IMR-90 (cell line): Measurements from ENCODE around the gene RHOT2. TPM values are rescaled to one million over a fixed set of nuclear protein-coding genes. Genes with fewer than 3 reads are reported as not detected.

Source experiments
- ATAC-seq: fragments of 200-7000 bp; cut with Tn5 transposase; 2 replicates; pipeline ENCODE4 v1.9.1; 2020; ENCODE audit warnings: low read depth, mild to moderate bottlenecking, moderate library complexity
- BruUV-seq: library from RNA; stranded (reverse); fragments of 400-500 nt; replicated peaks from 2 replicates; lab custom pipeline; 2021; lab: Mats Ljungman, UMichigan
- CTCF ChIA-PET: fragments of 300-600 bp; formaldehyde crosslinking; extraction: SDS; loops from one replicate; lab custom pipeline; 2021; ENCODE audit warnings: antibody characterized with exemption; lab: Yijun Ruan, JAX
- POLR2A ChIA-PET: fragments of 300-600 bp; sonication (Branson Sonifier 250); formaldehyde crosslinking; loops from one replicate; lab custom pipeline; 2022; ENCODE audit warnings: antibody characterized with exemption; ENCODE audit not compliant: unreplicated experiment; lab: Charles Lee
- DNase-seq: peaks from one replicate; pipeline ENCODE4 v3.0.0; 2013
- H2AFZ ChIP-seq: replicated peaks from 2 replicates; pipeline ENCODE3; 2013; ENCODE audit warnings: low read length, mild to moderate bottlenecking; ENCODE audit not compliant: poor library complexity
- H2AK5ac ChIP-seq: 2 replicates; pipeline ENCODE4 v1.6.1; 2013; ENCODE audit warnings: low read depth, low read length, inconsistent platforms
- H2AK9ac ChIP-seq: replicated peaks from 2 replicates; pipeline ENCODE3; 2013; ENCODE audit warnings: mild to moderate bottlenecking, low read depth, low read length, moderate library complexity; ENCODE audit not compliant: poor library complexity
- H2BK120ac ChIP-seq: 2 replicates; pipeline ENCODE4 v1.6.1; 2013; ENCODE audit warnings: low read depth, low read length, inconsistent platforms
- H2BK15ac ChIP-seq: 3 replicates; pipeline ENCODE4 v1.6.1; 2013; ENCODE audit warnings: low read depth, low read length, inconsistent platforms
- H2BK20ac ChIP-seq: 2 replicates; pipeline ENCODE4 v1.6.1; 2013; ENCODE audit warnings: low read depth, mild to moderate bottlenecking, inconsistent platforms, low read length, moderate library complexity
- H2BK5ac ChIP-seq: 2 replicates; pipeline ENCODE4 v1.6.1; 2013; ENCODE audit warnings: mild to moderate bottlenecking, low read depth, low read length, inconsistent platforms; ENCODE audit not compliant: poor library complexity, severe bottlenecking
- H3K14ac ChIP-seq: replicated peaks from 2 replicates; pipeline ENCODE4 v1.6.1; 2013; ENCODE audit warnings: low read depth, low read length, inconsistent platforms
- H3K18ac ChIP-seq: 2 replicates; pipeline ENCODE4 v1.6.1; 2013; ENCODE audit warnings: low read depth, low read length, control low read depth
- H3K23ac ChIP-seq: 2 replicates; pipeline ENCODE4 v1.6.1; 2013; ENCODE audit warnings: low read depth, low read length, inconsistent platforms
- H3K27ac ChIP-seq: 2 replicates; pipeline ENCODE4 v1.5.1; 2013; ENCODE audit warnings: mild to moderate bottlenecking, control low read depth, low read length; ENCODE audit not compliant: insufficient read depth
- H3K27me3 ChIP-seq: 2 replicates; pipeline ENCODE4 v1.6.1; 2013; ENCODE audit warnings: low read length; ENCODE audit not compliant: control insufficient read depth, insufficient read depth
- H3K36me3 ChIP-seq: 2 replicates; pipeline ENCODE4 v1.6.1; 2013; ENCODE audit warnings: low read length, mixed read lengths; ENCODE audit not compliant: control insufficient read depth, insufficient read depth
- H3K4ac ChIP-seq: 2 replicates; pipeline ENCODE4 v1.6.1; 2013; ENCODE audit warnings: low read depth, low read length, inconsistent platforms
- H3K4me1 ChIP-seq: 2 replicates; pipeline ENCODE4 v1.6.1; 2013; ENCODE audit warnings: low read length, mixed read lengths; ENCODE audit not compliant: control insufficient read depth, insufficient read depth
- H3K4me2 ChIP-seq: 2 replicates; pipeline ENCODE4 v1.6.1; 2013; ENCODE audit warnings: low read depth, mild to moderate bottlenecking, control low read depth, low read length, moderate library complexity
- H3K4me3 ChIP-seq: 2 replicates; pipeline ENCODE4 v1.5.1; 2013; ENCODE audit warnings: low read depth, mild to moderate bottlenecking, control low read depth, low read length, moderate library complexity; ENCODE audit not compliant: insufficient read depth
- H3K56ac ChIP-seq: 2 replicates; pipeline ENCODE4 v1.6.1; 2013; ENCODE audit warnings: low read length, inconsistent platforms; ENCODE audit not compliant: insufficient read depth; ENCODE audit errors: extremely low read depth
- H3K79me1 ChIP-seq, 2 experiments: 2 replicates each; pipeline ENCODE4 v1.6.1; 2013; ENCODE audit warnings: low read length in 2 of 2, inconsistent platforms in 1 of 2, low read depth in 1 of 2
- H3K9ac ChIP-seq: 2 replicates; pipeline ENCODE4 v1.6.1; 2013; ENCODE audit warnings: low read depth, low read length, control low read depth
- H3K9me1 ChIP-seq: 2 replicates; pipeline ENCODE4 v1.6.1; 2013; ENCODE audit warnings: low read length, inconsistent platforms; ENCODE audit not compliant: insufficient read depth
- H3K9me3 ChIP-seq: 2 replicates; pipeline ENCODE4 v1.6.1; 2013; ENCODE audit warnings: low read length; ENCODE audit not compliant: control insufficient read depth, insufficient read depth
- H4K20me1 ChIP-seq: 2 replicates; pipeline ENCODE4 v1.6.1; 2013; ENCODE audit warnings: low read length, inconsistent platforms; ENCODE audit not compliant: insufficient read depth
- H4K5ac ChIP-seq: 2 replicates; pipeline ENCODE4 v1.6.1; 2013; ENCODE audit warnings: mild to moderate bottlenecking, low read depth, low read length, control low read depth
- H4K8ac ChIP-seq, 2 experiments: 2 replicates each; pipeline ENCODE4 v1.6.1; 2013; ENCODE audit warnings: low read depth in 2 of 2, low read length in 2 of 2, control low read depth in 1 of 2, inconsistent platforms in 1 of 2
- H4K91ac ChIP-seq: 2 replicates; pipeline ENCODE4 v1.6.1; 2013; ENCODE audit warnings: low read depth, low read length, inconsistent platforms; ENCODE audit not compliant: insufficient read depth
- BHLHE40 ChIP-seq: fragments of 150-350 bp; IDR thresholded peaks from 2 replicates; pipeline ENCODE4 v1.6.1; 2016; ENCODE audit warnings: mild to moderate bottlenecking, low read depth, low read length
- CEBPB ChIP-seq: IDR thresholded peaks from 2 replicates; pipeline ENCODE4 v1.6.1; 2012; ENCODE audit warnings: low read depth, low read length, improper control_type of control experiment
- CHD1 ChIP-seq: IDR thresholded peaks from 2 replicates; pipeline ENCODE4 v1.6.1; 2012; ENCODE audit warnings: low read depth, low read length, improper control_type of control experiment
- FOS ChIP-seq: fragments of 150-350 bp; IDR thresholded peaks from 2 replicates; pipeline ENCODE4 v1.6.1; 2016; ENCODE audit warnings: low read depth, low read length
- MAFK ChIP-seq: IDR thresholded peaks from 2 replicates; pipeline ENCODE4 v1.6.1; 2012; ENCODE audit warnings: low read depth, low read length, improper control_type of control experiment
- MAZ ChIP-seq: IDR thresholded peaks from 2 replicates; pipeline ENCODE4 v1.6.1; 2012; ENCODE audit warnings: low read depth, mild to moderate bottlenecking, low read length, improper control_type of control experiment, moderate library complexity, borderline replicate concordance
- MXI1 ChIP-seq: IDR thresholded peaks from 2 replicates; pipeline ENCODE4 v1.6.1; 2012; ENCODE audit warnings: low read depth, mild to moderate bottlenecking, low read length, moderate library complexity, borderline replicate concordance
- NFE2L2 ChIP-seq: fragments of 150-350 bp; IDR thresholded peaks from 2 replicates; pipeline ENCODE4 v1.6.1; 2016; ENCODE audit warnings: low read depth, mild to moderate bottlenecking, low read length
- POLR2A ChIP-seq: IDR thresholded peaks from 2 replicates; pipeline ENCODE4 v1.6.1; 2012; ENCODE audit warnings: mild to moderate bottlenecking, low read depth, low read length
- RAD21 ChIP-seq: IDR thresholded peaks from 2 replicates; pipeline ENCODE4 v1.6.1; 2012; ENCODE audit warnings: low read length, improper control_type of control experiment
- RCOR1 ChIP-seq: IDR thresholded peaks from 2 replicates; pipeline ENCODE4 v1.6.1; 2012; ENCODE audit warnings: mild to moderate bottlenecking, low read length, improper control_type of control experiment; ENCODE audit not compliant: insufficient replicate concordance
- RFX5 ChIP-seq: IDR thresholded peaks from 2 replicates; pipeline ENCODE4 v1.8.0; 2012; ENCODE audit warnings: low read depth, mild to moderate bottlenecking, low read length, moderate library complexity
- SMC3 ChIP-seq: fragments of 150-350 bp; IDR thresholded peaks from 2 replicates; pipeline ENCODE4 v1.6.1; 2016; ENCODE audit warnings: low read depth, mild to moderate bottlenecking, antibody characterized with exemption, low read length, moderate library complexity
- WGBS, 2 experiments: methylation state at CpG; one replicate each; pipeline versions ENCODE4 v1.1.5 to v1.1.7; 2013; ENCODE audit warnings: missing lambda C conversion rate in 2 of 2; ENCODE audit not compliant: insufficient read length in 1 of 2; ENCODE audit errors: extremely low coverage in 2 of 2; 5-methylcytosine and 5-hydroxymethylcytosine counted together
- dilution Hi-C: fragments of 300-500 bp; cut with HindIII; formaldehyde crosslinking; loops from one replicate; pipeline ENCODE4 v1.14.3; 2018; ENCODE audit warnings: low sequenced_read_pairs; ENCODE audit not compliant: unreplicated experiment
- in situ Hi-C: fragments of 300-500 bp; cut with MboI; formaldehyde crosslinking; loops from 3 replicates; pipeline ENCODE4 v1.14.3; 2019; ENCODE audit warnings: low sequenced_read_pairs, inconsistent platforms, mixed read lengths
- intact Hi-C: fragments of 100-400 bp; cut with micrococcal nuclease; formaldehyde crosslinking; loops from 2 replicates; pipeline ENCODE4 v1.10.0; 2022
- polyA plus RNA-seq, 3 experiments: library from polyadenylated mRNA; depleted of rRNA; stranded (reverse); fragments of >200 nt; gene quantifications; 2 replicates each; pipeline ENCODE4 v1.2.3, GENCODE V29; 2012; ENCODE audit warnings: low replicate concordance in 1 of 3
- total RNA-seq: library from RNA; depleted of rRNA; stranded (reverse); fragments of >200 nt; gene quantifications from 2 replicates; pipeline ENCODE4 v1.2.3, GENCODE V29; 2012
- TF ChIP-seq, protein P1 (sequence below): conservative IDR thresholded peaks from 2 replicates; pipeline ENCODE4 v1.5.1; 2012; ENCODE audit warnings: mild to moderate bottlenecking, low read depth, low read length, improper control_type of control experiment
- TF ChIP-seq, protein P2 (sequence below): fragments of 150-350 bp; IDR thresholded peaks from 2 replicates; pipeline ENCODE4 v1.6.1; 2016; ENCODE audit warnings: low read depth, mild to moderate bottlenecking, low read length, moderate library complexity, borderline replicate concordance

Gene RHOT2
- total and polyA plus RNA-seq, 2 of the 4 experiments (the other 2 are of a cell fraction): 20.3 to 181 TPM

DNA sequence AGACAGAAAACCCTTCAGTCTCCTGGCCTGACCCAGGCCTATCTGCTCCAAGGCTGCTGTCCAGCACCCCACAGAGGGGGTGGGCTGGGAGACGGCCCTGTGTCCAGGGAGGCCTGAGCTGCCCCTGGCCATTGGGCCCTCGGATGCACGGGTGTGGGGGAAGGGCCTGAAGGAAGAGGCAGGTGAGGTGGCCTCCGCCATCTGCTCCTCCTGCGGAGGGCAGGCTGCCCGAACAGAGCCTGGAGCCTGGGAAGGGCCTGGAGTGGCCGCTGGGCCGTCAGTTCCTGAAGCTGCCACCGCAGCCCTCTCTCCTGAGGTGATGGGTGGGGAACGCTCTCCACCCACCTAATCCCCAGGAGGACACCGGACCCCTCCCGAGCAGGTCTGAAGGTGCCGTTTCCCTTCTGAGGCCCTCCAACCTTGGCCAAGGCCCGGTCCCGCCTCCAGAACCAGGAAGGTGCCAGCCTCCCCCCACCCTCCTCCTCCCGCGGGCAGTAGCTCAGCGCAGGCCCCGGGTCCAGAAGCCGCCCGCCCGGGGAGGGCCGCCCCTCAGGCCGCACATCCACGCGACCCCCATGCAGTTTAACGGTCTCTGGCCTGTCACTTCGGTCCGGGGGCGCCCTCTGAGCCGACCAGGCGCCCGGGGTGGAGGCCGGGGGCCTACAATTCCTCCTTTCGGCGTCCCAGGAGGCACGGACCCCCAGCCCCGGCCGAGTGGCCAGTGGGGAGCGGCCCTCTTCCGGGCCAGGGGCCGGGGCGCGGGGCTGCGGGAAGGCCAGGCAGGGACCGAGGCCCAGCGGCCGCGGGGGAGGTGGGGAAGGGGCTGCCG lies 36.8 kb downstream of the RHOT2 start:
- Histone ChIP-seq H3K4me1 (peaks cover 1% of the 10 kb centered on the region; the same call in 1 of the 2 replicates), H3K23ac (no peak overlapping the region), H2BK120ac (no peak overlapping the region), H3K14ac (no peak overlapping the region), H3K9ac (no peak overlapping the region), H3K79me1 (no peaks in the 10 kb centered on the region), H3K9me3 (no peaks in the 10 kb centered on the region), H2BK15ac (no peak overlapping the region), H2AK5ac (no peak overlapping the region), H3K27ac (no peak overlapping the region), H2BK5ac (no peak overlapping the region), H3K4ac (no peak overlapping the region), H4K5ac (no peak overlapping the region), H3K9me1 (no peaks in the 10 kb centered on the region), H3K18ac (no peak overlapping the region), H2AFZ (no peak overlapping the region), H2BK20ac (no peak overlapping the region), H3K4me3 (no peak overlapping the region), H2AK9ac (peak overlapping the region; percentile 24), H3K27me3 (peaks cover 71% of the 10 kb centered on the region), H3K36me3 (no peaks in the 10 kb centered on the region), H4K91ac (no peak overlapping the region), H4K20me1 (peaks cover 18% of the 10 kb centered on the region), H3K4me2 (no peak overlapping the region), H3K56ac (no peak overlapping the region), H4K8ac (no peak overlapping the region)
- intact Hi-C loops: no loop called here
- POLR2A ChIA-PET: no interaction called here
- WGBS, 2 experiments: 6% methylated on average over 18 of the region's 50 CpGs; no CpG with 5 or more reads in 1 of the 2 experiments
- DNase-seq: no peak
- BruUV-seq: no TSS peak
- dilution Hi-C loops: no loop called here
- ATAC-seq: no peak
- in situ Hi-C loops: loop anchor here (25.0 kb wide), 1 partner anchor 358 kb away; the partner anchor contains the start of gene SSTR5
- CTCF ChIA-PET: no interaction called here
- TF ChIP-seq SMC3 (no peak), RAD21 (no peak), POLR2A (no peak), BHLHE40 (no peak), CEBPB (no peak), FOS (no peak), MXI1 (no peak), CHD1 (no peak), RFX5 (no peak), MAZ (no peak), NFE2L2 (no peak), RCOR1 (no peak), MAFK (no peak)
- TF ChIP-seq, protein P1, sequence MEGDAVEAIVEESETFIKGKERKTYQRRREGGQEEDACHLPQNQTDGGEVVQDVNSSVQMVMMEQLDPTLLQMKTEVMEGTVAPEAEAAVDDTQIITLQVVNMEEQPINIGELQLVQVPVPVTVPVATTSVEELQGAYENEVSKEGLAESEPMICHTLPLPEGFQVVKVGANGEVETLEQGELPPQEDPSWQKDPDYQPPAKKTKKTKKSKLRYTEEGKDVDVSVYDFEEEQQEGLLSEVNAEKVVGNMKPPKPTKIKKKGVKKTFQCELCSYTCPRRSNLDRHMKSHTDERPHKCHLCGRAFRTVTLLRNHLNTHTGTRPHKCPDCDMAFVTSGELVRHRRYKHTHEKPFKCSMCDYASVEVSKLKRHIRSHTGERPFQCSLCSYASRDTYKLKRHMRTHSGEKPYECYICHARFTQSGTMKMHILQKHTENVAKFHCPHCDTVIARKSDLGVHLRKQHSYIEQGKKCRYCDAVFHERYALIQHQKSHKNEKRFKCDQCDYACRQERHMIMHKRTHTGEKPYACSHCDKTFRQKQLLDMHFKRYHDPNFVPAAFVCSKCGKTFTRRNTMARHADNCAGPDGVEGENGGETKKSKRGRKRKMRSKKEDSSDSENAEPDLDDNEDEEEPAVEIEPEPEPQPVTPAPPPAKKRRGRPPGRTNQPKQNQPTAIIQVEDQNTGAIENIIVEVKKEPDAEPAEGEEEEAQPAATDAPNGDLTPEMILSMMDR: no peak
- TF ChIP-seq, protein P2, sequence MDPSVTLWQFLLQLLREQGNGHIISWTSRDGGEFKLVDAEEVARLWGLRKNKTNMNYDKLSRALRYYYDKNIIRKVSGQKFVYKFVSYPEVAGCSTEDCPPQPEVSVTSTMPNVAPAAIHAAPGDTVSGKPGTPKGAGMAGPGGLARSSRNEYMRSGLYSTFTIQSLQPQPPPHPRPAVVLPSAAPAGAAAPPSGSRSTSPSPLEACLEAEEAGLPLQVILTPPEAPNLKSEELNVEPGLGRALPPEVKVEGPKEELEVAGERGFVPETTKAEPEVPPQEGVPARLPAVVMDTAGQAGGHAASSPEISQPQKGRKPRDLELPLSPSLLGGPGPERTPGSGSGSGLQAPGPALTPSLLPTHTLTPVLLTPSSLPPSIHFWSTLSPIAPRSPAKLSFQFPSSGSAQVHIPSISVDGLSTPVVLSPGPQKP: no peak
